Activated T-cell treated with anti-CD3 and anti-CD28 coated beads for 48 hours (primary cell): ENCODE data around the gene HEXIM2.

ENCODE experiments used
- DNase-seq: peaks from one replicate; pipeline ENCODE4 v3.0.0-alpha.2; 2020; ENCODE audit warnings: low read depth

The HEXIM2 gene

DNA sequence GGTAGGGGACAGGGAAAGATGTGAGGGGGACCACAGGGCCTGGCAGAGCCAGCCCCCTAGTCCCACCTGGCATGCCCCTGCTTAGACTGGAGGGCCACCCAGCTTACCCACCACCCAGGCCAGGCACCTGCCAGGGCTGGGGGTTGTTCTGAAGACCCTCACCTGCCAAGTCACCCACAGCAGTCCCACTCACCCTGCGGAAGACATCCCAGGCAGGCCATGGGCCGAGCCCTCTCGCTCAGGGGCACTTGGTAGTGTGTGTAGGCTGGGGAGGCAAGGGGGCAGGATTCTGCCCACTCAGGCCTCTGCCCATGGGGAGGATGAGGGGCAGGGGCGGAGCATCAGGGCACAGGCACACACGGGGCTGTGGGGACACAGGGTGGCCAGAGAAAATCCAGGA is 33.3 kb upstream of the HEXIM2 start:
- DNase-seq, result no peak

DNA sequence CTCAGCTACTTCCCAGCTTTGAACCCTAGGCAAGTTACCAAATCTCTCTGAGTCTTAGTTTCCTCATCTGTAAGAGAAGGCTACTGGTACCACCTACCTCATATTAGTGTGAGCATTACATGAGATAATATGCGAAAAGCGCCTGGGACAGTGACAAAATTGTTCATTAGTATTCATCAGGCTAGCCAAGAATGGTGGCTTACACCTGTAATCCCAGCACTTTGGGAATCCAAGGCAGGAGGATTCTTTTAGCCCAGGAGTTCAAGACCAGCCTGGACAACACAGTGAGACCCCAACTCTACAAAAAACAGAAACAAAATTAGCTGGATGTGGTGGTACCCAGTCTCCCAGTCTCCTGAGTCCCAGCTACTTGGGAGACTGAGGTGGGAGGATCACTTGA is 32.7 kb upstream of the HEXIM2 start:
- DNase-seq, result no peak

DNA sequence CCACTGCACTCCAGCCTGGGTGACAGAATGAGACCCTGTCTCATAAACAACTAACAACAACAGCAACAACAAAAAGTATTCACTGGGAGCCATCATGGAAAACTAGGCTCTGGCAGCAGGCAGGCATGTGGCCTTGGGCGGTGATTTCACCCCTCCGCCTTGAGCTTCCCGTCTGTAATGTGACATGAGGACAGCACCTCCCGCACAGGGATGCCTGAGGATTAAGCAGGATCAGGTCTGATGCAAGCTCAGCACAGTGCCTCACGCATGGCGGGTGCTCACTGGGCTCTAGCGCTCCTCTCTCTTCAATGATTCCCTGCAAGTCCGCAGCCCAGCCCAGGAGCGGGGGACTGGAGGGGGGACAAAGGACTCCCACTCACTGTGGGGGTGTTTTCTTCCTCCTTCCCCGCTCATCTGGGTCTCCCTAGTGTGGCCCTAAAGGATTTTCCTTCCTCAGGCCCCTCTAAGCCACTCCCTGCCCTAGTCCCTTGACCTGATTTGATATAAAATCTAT is 32.2 kb upstream of the HEXIM2 start:
- no peak for DNase-seq

- no peak for DNase-seq
Observed at GRCh38 chr17:45129940-45130680, 31.6 kb upstream of the HEXIM2 start.

DNA sequence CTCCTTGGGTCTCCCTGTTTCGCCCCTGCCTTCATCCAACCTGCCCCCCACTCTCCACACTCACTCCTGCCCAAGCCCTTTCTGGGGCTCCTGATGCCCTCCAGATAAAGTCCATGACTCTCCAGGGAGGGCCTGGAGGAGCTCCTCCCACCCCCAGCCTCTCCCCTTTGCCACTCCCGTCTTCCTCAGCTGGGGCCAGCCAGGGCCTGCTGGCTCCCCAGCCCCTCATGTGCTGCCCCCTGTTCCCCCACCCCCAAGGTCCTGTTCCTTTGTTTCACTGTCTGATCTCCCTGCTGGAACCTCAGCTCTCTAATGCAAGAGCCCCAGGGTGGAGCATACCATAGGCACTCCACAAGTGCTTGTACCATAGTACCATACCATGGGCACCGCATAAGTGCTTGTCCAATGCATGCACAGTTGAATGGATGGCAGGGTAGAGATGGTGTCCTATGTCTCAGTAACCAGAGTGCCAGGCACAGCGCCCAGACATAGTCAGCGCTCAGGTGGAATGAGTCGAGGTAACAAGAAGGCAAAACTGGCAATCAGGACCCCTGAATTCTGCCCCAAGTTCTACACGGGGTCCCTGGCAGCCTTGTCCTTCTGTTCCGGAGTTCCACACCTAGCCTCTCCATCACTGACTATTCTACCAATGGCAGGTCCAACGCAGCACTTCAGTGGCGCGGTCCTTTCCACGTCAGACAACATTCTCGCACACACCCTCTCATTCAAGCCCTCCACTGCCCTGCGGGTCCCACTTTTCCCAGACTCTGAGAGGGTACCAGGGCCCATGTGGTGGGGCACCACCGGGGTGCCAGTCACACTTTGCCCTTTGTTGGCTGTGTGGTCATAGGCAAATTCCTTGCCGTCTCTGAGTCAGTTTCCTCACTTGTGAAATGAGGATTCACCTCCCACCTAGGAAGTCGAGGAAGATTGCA is 30.7 kb upstream of the HEXIM2 start:
- no peak for DNase-seq

- DNase-seq, result peak; percentile 40
Observed at GRCh38 chr17:45131616-45132319, 29.9 kb upstream of the HEXIM2 start.

DNA sequence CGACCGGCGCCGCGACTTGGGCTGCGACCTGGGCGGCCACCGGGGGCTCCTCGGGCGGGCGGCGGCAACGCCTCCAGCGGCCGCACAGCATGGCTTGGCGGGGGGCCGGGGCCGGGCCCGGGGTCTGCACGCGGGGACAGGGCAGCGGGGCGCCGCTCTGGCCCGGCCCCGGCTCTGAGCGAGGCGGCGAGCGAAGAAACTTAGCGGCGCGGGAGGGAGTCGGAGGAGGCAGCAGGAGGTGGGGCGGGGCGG is 29.4 kb upstream of the HEXIM2 start, which contains the start of gene PLCD3:
PLCD3 (minus strand) TSS at position 196 of the 252 bp plus-strand sequence; CDS start at position 91, 105 bp downstream.
- DNase-seq, result no peak

DNA sequence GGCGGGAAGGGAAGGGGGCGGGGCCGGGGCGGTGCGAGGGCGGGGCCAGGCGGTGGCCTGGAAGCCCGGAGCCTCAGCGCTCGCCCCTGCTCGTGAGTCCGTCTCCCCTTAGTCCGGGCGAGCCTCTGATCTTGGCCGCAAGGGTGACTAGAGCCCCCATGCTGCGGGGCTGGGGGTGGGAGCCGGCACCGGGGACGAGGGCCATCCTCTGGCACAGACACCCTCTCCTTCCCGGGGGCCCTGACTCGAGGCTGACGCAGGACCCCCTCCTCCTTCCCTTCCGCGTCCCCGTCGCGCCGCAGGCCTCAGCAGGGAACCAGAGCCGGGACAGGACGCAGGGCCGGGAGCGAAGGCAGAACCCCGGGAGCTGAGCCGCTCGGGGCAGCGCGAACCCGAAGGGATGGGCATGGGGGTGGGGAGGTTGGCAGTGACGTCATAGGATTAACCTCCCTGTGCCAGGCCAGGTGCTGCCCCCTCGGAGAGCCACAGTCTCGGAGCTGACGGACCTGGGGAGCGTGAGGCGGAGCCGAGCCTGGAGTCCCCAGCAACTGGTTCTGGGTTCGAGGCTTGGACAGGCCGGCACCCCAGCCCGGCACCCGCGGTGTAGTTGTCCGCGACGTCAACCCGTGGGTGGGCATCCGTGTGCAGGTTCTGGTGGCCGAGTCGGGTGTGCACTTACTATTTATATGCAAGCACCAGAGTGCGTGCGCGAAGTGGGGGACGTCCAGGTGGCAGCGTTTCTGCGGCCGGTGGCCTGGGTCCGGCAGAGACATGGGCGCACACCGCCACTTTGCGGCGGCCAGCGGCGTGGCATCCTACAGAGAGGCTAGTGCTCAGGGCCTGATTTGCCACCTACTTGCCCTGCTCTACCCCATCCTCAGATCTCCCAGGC is 28.9 kb upstream of the HEXIM2 start:
- DNase-seq, result peak; percentile 65

DNA sequence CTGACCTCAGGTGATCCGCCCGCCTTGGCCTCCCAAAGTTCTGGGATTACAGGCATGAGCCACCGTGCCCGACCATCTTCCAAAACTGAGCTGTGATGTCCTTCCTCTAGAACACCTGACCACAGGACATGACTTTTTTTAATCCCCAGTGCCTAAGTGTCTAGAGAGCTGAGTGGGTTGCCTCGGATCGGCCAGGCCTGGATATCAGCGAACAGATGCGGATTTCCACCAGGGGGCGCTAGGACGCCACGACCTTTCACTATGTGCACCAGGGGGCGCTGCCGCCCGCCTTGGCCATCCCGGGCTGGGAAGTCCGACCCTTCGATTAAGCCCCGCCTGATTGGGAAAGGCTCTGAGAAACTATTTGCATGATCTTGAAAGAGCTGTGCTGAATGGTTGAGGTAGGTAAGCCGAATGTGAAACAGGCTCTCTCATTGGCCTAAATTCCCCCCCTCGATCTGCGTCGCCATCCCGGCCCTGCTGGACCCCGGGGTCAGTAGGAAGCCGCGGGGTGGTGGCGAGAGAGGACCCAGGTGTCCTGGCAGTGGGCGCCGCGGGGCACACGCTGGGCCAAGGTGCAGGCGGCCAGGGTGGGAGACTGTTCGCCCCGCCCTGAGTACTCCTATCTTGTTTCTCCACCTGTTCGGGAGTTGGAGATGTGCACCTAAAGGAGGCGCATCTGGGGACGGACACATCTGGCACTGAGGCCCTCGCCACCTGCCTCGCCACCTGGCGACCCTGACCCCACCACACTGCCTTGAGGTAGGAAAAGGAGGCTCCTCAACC is 26.3 kb upstream of the HEXIM2 start, which contains the start of gene ACBD4:
ACBD4 (plus strand) TSS at position 496 of the 786 bp plus-strand sequence. CDS start 458 bp downstream, outside the sequence.
- DNase-seq, result peak; percentile 94

GRCh38 chr17:45135978-45136791 is 25.5 kb upstream of the HEXIM2 start:
- no peak for DNase-seq

DNA sequence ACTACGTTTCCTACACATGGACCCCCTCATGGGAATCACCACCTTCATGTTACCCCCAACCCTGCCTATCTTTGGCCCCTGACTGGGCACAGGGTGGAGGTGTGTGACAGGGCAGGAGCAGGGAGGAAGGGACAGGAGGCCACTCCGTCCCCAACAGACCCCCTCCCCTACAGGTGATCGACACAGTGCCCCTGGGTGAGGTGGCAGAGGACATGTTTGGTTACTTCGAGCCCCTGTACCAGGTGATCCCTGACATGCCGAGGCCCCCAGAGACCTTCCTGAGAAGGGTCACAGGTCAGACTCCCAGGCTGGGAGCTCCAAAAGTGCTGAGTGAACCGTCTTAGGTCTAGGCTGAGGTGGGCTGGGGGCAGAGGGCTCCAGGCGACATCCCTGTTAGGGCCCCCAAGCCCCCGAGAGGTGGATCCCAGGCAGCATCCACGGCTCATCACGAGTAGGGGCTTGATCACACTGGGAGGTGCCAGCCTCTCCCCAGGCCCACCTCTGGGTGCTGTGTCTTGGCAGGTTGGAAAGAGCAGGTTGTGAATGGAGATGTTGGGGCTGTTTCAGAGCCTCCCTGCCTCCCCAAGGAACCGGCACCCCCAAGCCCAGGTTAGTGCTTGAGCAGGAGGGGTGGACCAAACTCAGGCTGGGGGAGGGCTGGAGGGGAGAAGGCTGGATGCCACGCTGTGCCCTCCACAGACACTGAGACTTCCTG is 24.7 kb upstream of the HEXIM2 start:
- no peak for DNase-seq

DNA sequence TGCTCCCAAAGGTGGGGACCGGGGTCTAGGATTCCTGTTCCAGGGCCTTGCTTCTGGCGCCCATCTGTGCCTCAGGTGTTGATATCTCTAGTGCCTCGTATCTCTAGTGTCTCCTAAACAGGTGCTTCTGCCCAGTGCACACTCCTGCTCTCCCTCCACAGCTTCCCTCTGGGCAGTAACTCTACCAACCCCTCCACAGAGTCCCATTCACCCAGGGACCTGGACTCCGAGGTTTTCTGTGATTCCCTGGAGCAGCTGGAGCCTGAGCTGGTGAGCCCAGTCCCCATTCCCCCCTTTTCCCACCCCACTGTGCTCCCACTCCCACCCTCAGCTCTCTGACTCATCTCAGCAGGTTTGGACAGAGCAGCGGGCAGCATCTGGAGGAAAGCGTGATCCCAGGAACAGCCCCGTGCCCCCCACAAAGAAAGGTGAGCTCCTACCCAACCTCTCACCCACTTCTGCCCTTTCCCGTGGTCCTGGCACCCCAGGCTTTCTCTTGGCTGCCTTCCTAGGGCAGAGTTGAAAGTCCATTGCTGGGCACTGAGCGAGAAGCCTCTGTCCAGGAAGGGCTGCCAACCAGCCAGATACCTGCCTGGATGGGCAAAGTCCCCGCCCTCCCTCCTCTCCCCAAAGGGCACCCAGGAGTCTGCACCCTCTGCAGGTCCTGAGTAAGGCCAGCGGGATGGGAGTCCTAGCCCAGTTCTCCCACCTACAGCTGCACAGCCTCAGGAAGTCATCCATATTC is 23.9 kb upstream of the HEXIM2 start:
- DNase-seq, result no peak

GRCh38 chr17:45138911-45139532 is 22.7 kb upstream of the HEXIM2 start:
- DNase-seq, result no peak

- DNase-seq, result no peak
Observed at GRCh38 chr17:45139533-45139920, 22.1 kb upstream of the HEXIM2 start.

- DNase-seq, result no peak
Observed at GRCh38 chr17:45143094-45143670, 18.5 kb upstream of the HEXIM2 start.

GRCh38 chr17:45143767-45144198 is 17.9 kb upstream of the HEXIM2 start:
- DNase-seq, result no peak
